ENCODE data around the gene FAIM2.

DNA sequence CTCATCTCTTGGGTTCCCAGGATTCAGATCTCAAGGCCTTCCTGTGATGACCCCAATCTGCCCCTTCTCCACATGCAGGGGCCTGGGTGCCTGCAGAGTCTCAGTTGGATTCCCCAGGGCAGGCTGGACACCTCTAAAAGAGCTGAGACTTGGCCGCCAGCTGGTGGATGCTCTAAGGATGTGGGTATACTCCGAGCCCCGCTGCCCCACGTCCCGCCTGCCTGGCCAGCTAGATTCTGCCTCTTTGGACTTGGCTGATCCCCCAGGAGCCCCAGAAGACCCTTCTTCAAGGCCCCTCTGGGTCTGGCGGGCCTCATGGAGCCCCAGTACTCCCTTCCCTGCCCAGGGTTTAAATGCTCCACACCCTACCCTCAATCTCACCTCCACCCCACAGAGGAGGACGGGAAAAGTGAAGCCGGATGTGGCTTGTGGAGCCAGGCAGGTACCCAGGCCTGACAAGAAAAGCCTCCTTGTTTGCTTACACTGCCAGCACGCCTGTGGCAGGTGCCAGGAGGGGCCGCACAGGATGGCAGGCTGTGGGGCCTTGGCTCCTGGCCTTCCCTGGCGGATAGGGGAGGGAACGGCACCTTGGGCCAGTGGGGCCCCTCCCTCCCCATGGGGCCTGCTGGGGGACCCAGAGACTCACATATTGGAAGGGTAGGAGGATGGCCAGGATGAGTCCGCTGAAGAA lies 15.1 kb downstream of the FAIM2 start:
- TF ChIP-seq ARNTL (CRISPR knock-in tag; IDR thresholded peaks at IDR 0.05; ENCODE audit: borderline replicate concordance, low read depth) (no peak), SNAI2 (CRISPR knock-in tag; IDR thresholded peaks at IDR 0.05) (no peak), ZNF8 (CRISPR knock-in tag; IDR thresholded peaks at IDR 0.05) (no peak), ISL1 (CRISPR knock-in tag; IDR thresholded peaks at IDR 0.05) (no peak), ZFP3 (CRISPR knock-in tag; IDR thresholded peaks at IDR 0.05) (no peak), OSR1 (CRISPR knock-in tag; IDR thresholded peaks at IDR 0.05) (no peak), ESRRG (CRISPR knock-in tag; IDR thresholded peaks at IDR 0.05) (no peak), ZNF70 (CRISPR knock-in tag; IDR thresholded peaks at IDR 0.05) (no peak), RARB (CRISPR knock-in tag; IDR thresholded peaks at IDR 0.05) (no peak), GLIS3 (CRISPR knock-in tag; IDR thresholded peaks at IDR 0.05) (no peak)
- TF ChIP-seq, protein P1, sequence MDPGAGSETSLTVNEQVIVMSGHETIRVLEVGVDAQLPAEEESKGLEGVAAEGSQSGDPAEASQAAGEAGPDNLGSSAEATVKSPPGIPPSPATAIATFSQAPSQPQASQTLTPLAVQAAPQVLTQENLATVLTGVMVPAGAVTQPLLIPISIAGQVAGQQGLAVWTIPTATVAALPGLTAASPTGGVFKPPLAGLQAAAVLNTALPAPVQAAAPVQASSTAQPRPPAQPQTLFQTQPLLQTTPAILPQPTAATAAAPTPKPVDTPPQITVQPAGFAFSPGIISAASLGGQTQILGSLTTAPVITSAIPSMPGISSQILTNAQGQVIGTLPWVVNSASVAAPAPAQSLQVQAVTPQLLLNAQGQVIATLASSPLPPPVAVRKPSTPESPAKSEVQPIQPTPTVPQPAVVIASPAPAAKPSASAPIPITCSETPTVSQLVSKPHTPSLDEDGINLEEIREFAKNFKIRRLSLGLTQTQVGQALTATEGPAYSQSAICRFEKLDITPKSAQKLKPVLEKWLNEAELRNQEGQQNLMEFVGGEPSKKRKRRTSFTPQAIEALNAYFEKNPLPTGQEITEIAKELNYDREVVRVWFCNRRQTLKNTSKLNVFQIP (CRISPR knock-in tag; IDR thresholded peaks at IDR 0.05; ENCODE audit: borderline replicate concordance, low read depth): no peak
- TF ChIP-seq, protein P2, sequence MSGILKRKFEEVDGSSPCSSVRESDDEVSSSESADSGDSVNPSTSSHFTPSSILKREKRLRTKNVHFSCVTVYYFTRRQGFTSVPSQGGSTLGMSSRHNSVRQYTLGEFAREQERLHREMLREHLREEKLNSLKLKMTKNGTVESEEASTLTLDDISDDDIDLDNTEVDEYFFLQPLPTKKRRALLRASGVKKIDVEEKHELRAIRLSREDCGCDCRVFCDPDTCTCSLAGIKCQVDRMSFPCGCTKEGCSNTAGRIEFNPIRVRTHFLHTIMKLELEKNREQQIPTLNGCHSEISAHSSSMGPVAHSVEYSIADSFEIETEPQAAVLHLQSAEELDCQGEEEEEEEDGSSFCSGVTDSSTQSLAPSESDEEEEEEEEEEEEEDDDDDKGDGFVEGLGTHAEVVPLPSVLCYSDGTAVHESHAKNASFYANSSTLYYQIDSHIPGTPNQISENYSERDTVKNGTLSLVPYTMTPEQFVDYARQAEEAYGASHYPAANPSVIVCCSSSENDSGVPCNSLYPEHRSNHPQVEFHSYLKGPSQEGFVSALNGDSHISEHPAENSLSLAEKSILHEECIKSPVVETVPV (CRISPR knock-in tag; IDR thresholded peaks at IDR 0.05): no peak
